ENCODE data around the gene ADGRV1.

DNA sequence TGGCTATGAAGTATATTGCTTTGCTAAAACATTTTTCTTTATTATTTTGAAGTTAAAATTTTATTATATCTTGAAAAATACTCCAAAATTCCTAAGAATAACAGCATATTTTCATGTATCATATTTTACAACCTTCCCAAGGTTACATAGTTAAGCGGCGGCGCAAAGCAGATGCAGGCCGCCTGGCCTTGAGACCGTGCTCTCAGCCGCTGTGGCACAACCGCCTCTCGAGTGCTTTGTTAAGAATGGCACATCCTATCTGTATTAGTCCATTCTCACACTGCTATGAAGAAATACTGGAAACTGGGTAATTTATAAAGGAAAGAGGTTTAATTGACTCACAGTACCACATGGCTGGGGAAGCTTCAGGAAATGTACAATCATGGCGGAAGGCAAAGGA, 595.7 kb downstream of the ADGRV1 start:
- no peak for TF ChIP-seq ESRRA (IDR thresholded peaks at IDR 0.05; ENCODE audit: borderline replicate concordance, low read length)
- TF ChIP-seq, protein P1, sequence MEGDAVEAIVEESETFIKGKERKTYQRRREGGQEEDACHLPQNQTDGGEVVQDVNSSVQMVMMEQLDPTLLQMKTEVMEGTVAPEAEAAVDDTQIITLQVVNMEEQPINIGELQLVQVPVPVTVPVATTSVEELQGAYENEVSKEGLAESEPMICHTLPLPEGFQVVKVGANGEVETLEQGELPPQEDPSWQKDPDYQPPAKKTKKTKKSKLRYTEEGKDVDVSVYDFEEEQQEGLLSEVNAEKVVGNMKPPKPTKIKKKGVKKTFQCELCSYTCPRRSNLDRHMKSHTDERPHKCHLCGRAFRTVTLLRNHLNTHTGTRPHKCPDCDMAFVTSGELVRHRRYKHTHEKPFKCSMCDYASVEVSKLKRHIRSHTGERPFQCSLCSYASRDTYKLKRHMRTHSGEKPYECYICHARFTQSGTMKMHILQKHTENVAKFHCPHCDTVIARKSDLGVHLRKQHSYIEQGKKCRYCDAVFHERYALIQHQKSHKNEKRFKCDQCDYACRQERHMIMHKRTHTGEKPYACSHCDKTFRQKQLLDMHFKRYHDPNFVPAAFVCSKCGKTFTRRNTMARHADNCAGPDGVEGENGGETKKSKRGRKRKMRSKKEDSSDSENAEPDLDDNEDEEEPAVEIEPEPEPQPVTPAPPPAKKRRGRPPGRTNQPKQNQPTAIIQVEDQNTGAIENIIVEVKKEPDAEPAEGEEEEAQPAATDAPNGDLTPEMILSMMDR (IDR thresholded peaks at IDR 0.05), result no peak
- TF ChIP-seq MAZ (IDR thresholded peaks at IDR 0.05; ENCODE audit: borderline replicate concordance, low read depth, low read length), result no peak
- no peak for TF ChIP-seq KDM1A (IDR thresholded peaks at IDR 0.05; ENCODE audit: low read depth)
- no peak for TF ChIP-seq POLR2A (IDR thresholded peaks at IDR 0.05; ENCODE audit: low read length)
- no peak for TF ChIP-seq EP300 (IDR thresholded peaks at IDR 0.05)
- no peak for TF ChIP-seq RAD21 (conservative IDR thresholded peaks at IDR 0.05 in 1 of 2, IDR thresholded peaks at IDR 0.05 in 1 of 2)
- TF ChIP-seq BHLHE40 (IDR thresholded peaks at IDR 0.05; ENCODE audit: low read depth, low read length), result no peak
- no peak for TF ChIP-seq HDAC2 (IDR thresholded peaks at IDR 0.05)
- TF ChIP-seq REST (IDR thresholded peaks at IDR 0.05), result no peak
- TF ChIP-seq JUNB (IDR thresholded peaks at IDR 0.05), result no peak
